IPS-18a (cell line): ENCODE results near the gene TRIO.

ENCODE experiments used
- H3K27ac ChIP-seq: one replicate; pipeline ENCODE4 v1.5.1; 2013; ENCODE audit warnings: low read length
- H3K27me3 ChIP-seq: one replicate; pipeline ENCODE4 v1.6.1; 2013; ENCODE audit warnings: mild to moderate bottlenecking, low read length; ENCODE audit not compliant: control insufficient read depth, insufficient read depth
- H3K36me3 ChIP-seq: one replicate; pipeline ENCODE4 v1.6.1; 2013; ENCODE audit warnings: low read depth, low read length; ENCODE audit not compliant: control insufficient read depth
- H3K4me1 ChIP-seq: one replicate; pipeline ENCODE4 v1.6.1; 2013; ENCODE audit warnings: low read depth, low read length; ENCODE audit not compliant: control insufficient read depth
- H3K4me3 ChIP-seq: one replicate; pipeline ENCODE4 v1.5.1; 2013; ENCODE audit warnings: low read length
- H3K9ac ChIP-seq: one replicate; pipeline ENCODE4 v1.6.1; 2013; ENCODE audit warnings: mild to moderate bottlenecking, low read length, moderate library complexity
- H3K9me3 ChIP-seq: one replicate; pipeline ENCODE4 v1.6.1; 2013; ENCODE audit warnings: low read depth, low read length; ENCODE audit not compliant: control insufficient read depth

Gene TRIO

DNA sequence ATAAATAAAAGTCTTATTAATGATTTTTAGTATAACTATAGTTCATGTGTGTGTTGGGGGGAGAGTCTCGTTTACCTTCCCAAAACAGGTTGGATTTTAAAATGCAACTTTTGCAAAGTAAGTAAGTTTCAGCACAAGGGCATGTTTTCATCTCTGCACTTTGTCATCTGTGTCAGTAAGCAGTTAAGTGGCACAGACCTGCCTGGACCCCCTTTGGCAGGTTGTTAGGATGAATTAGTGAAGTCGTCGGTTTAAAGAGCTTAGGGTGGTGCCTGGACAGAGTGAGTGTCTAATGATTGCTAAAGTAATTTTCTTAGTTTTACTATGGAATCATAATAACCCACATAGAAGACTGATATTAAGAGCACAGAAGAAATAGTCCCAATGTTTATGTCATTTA is 74.9 kb downstream of the TRIO start:
- peaks cover 52% of the 10 kb centered on the region for H3K4me1 ChIP-seq
- H3K27me3 ChIP-seq: no peaks in the 10 kb centered on the region
- no peaks in the 10 kb centered on the region for H3K9me3 ChIP-seq
- no peak overlapping the region for H3K4me3 ChIP-seq
- H3K9ac ChIP-seq: no peak overlapping the region
- H3K36me3 ChIP-seq: no peaks in the 10 kb centered on the region
- H3K27ac ChIP-seq: no peak overlapping the region

DNA sequence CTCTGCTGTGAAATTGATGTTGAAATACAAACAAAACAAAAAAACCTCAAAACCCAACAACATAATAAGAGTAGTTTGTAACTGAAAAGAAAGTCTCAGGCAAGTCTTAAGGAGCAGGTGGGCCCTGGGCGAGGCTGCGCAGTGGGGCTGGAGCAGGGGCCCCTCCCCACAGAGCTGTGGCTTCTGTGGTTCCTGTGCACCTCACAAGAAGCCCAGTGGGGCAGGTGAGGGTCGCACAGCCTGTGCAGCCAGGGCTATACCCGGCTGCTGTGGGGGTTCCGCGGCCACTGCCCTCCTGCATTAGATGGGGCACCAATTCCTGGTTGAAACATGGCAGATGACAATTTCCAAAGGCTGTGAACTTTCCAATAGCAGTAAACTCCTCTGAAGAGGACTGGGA is 75.3 kb downstream of the TRIO start:
- no peaks in the 10 kb centered on the region for H3K27me3 ChIP-seq
- no peak overlapping the region for H3K4me3 ChIP-seq
- no peaks in the 10 kb centered on the region for H3K9me3 ChIP-seq
- peaks cover 56% of the 10 kb centered on the region for H3K4me1 ChIP-seq
- no peak overlapping the region for H3K27ac ChIP-seq
- no peaks in the 10 kb centered on the region for H3K36me3 ChIP-seq
- no peak overlapping the region for H3K9ac ChIP-seq

GRCh38 chr5:14218897-14219573 is 75.9 kb downstream of the TRIO start:
- no peaks in the 10 kb centered on the region for H3K27me3 ChIP-seq
- H3K4me1 ChIP-seq: peaks cover 52% of the 10 kb centered on the region
- no peaks in the 10 kb centered on the region for H3K9me3 ChIP-seq
- no peak overlapping the region for H3K27ac ChIP-seq
- no peaks in the 10 kb centered on the region for H3K36me3 ChIP-seq
- H3K4me3 ChIP-seq: no peak overlapping the region
- no peak overlapping the region for H3K9ac ChIP-seq

GRCh38 chr5:14219800-14220512 is 76.8 kb downstream of the TRIO start:
- H3K36me3 ChIP-seq: no peaks in the 10 kb centered on the region
- H3K27ac ChIP-seq: no peak overlapping the region
- H3K4me1 ChIP-seq: peaks cover 44% of the 10 kb centered on the region
- H3K9me3 ChIP-seq: no peaks in the 10 kb centered on the region
- H3K27me3 ChIP-seq: no peaks in the 10 kb centered on the region
- no peak overlapping the region for H3K4me3 ChIP-seq
- H3K9ac ChIP-seq: no peak overlapping the region

- H3K27ac ChIP-seq: no peak overlapping the region
- peaks cover 38% of the 10 kb centered on the region for H3K4me1 ChIP-seq
- H3K36me3 ChIP-seq: no peaks in the 10 kb centered on the region
- H3K4me3 ChIP-seq: no peak overlapping the region
- no peaks in the 10 kb centered on the region for H3K27me3 ChIP-seq
- H3K9me3 ChIP-seq: no peaks in the 10 kb centered on the region
- H3K9ac ChIP-seq: no peak overlapping the region
Measured at GRCh38 chr5:14220642-14221041, 77.5 kb downstream of the TRIO start.

GRCh38 chr5:14221732-14222131 is 78.6 kb downstream of the TRIO start:
- no peaks in the 10 kb centered on the region for H3K27me3 ChIP-seq
- H3K36me3 ChIP-seq: no peaks in the 10 kb centered on the region
- H3K9ac ChIP-seq: no peak overlapping the region
- H3K4me1 ChIP-seq: peaks cover 28% of the 10 kb centered on the region
- no peak overlapping the region for H3K27ac ChIP-seq
- H3K9me3 ChIP-seq: no peaks in the 10 kb centered on the region
- no peak overlapping the region for H3K4me3 ChIP-seq

- Histone ChIP-seq H3K4me3 (no peak overlapping the region), H3K27me3 (no peaks in the 10 kb centered on the region), H3K4me1 (peaks cover 25% of the 10 kb centered on the region), H3K9ac (no peak overlapping the region), H3K36me3 (no peaks in the 10 kb centered on the region), H3K27ac (no peak overlapping the region), H3K9me3 (no peaks in the 10 kb centered on the region)
Measured at GRCh38 chr5:14222206-14222605, 79.1 kb downstream of the TRIO start.

- H3K4me3 ChIP-seq: no peak overlapping the region
- H3K36me3 ChIP-seq: no peaks in the 10 kb centered on the region
- no peak overlapping the region for H3K9ac ChIP-seq
- H3K9me3 ChIP-seq: no peaks in the 10 kb centered on the region
- no peak overlapping the region for H3K27ac ChIP-seq
- H3K4me1 ChIP-seq: peaks cover 25% of the 10 kb centered on the region
- H3K27me3 ChIP-seq: no peaks in the 10 kb centered on the region
Measured at GRCh38 chr5:14223372-14223771, 80.2 kb downstream of the TRIO start.

GRCh38 chr5:14225173-14225834 is 82.2 kb downstream of the TRIO start:
- H3K36me3 ChIP-seq: no peaks in the 10 kb centered on the region
- peaks cover 24% of the 10 kb centered on the region for H3K4me1 ChIP-seq
- no peak overlapping the region for H3K4me3 ChIP-seq
- no peaks in the 10 kb centered on the region for H3K9me3 ChIP-seq
- no peaks in the 10 kb centered on the region for H3K27me3 ChIP-seq
- H3K27ac ChIP-seq: no peak overlapping the region
- no peak overlapping the region for H3K9ac ChIP-seq

DNA sequence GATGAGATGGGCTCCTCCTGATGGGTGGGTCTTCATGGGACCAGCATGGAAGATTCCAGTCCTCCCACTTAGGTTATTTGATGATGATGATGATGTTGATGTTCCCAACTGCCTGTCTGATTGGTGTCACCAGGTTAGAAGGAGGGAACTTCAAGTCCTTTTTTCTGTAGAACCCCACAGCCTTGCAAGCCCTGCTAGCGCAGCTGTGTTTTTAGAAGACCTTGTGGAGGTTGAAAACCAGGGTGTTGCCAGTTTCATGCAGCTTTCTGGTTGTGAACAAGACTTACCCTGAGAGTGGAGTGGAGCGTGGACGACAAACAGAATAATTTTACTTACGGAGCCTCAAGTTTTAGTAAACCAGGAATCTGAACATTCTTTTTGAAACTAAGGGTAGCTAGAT is 83.0 kb downstream of the TRIO start:
- Histone ChIP-seq H3K4me3 (no peak overlapping the region), H3K36me3 (no peaks in the 10 kb centered on the region), H3K4me1 (peaks cover 26% of the 10 kb centered on the region), H3K27ac (no peak overlapping the region), H3K9me3 (no peaks in the 10 kb centered on the region), H3K27me3 (no peaks in the 10 kb centered on the region), H3K9ac (no peak overlapping the region)

GRCh38 chr5:14226554-14226953 is 83.4 kb downstream of the TRIO start:
- no peak overlapping the region for H3K27ac ChIP-seq
- H3K9me3 ChIP-seq: no peaks in the 10 kb centered on the region
- no peaks in the 10 kb centered on the region for H3K27me3 ChIP-seq
- peaks cover 28% of the 10 kb centered on the region for H3K4me1 ChIP-seq
- H3K4me3 ChIP-seq: no peak overlapping the region
- H3K9ac ChIP-seq: no peak overlapping the region
- no peaks in the 10 kb centered on the region for H3K36me3 ChIP-seq
